ENCODE measurements around the gene TMEM108.

Gene TMEM108

GRCh38 chr3:133383741-133384140 lies 345.6 kb downstream of the TMEM108 start:
- Histone ChIP-seq H3K4me3 (ENCODE audit: low read length) (no peak overlapping the region), H3K9me2 (replicated peaks; ENCODE audit: control insufficient read depth, low read length) (no peaks in the 10 kb centered on the region), H3K4me2 (ENCODE audit: low read length) (no peak overlapping the region), H3F3A (ENCODE audit: control insufficient read depth, insufficient read depth) (no peaks in the 10 kb centered on the region), H4K20me1 (ENCODE audit: control insufficient read depth, insufficient read depth, low read depth, low read length) (no peaks in the 10 kb centered on the region), H3K27ac (ENCODE audit: low read depth, low read length) (no peak overlapping the region), H3K79me2 (ENCODE audit: control insufficient read depth, low read length) (no peaks in the 10 kb centered on the region), H3K27me3 (ENCODE audit: control insufficient read depth, low read length) (no peaks in the 10 kb centered on the region), H3K4me1 (ENCODE audit: control insufficient read depth, low read length) (no peaks in the 10 kb centered on the region), H3K9me3 (ENCODE audit: control insufficient read depth, insufficient read depth, low read length) (no peaks in the 10 kb centered on the region), H3K36me3 (ENCODE audit: control insufficient read depth, low read length) (no peaks in the 10 kb centered on the region)
- TF ChIP-seq, protein P1, sequence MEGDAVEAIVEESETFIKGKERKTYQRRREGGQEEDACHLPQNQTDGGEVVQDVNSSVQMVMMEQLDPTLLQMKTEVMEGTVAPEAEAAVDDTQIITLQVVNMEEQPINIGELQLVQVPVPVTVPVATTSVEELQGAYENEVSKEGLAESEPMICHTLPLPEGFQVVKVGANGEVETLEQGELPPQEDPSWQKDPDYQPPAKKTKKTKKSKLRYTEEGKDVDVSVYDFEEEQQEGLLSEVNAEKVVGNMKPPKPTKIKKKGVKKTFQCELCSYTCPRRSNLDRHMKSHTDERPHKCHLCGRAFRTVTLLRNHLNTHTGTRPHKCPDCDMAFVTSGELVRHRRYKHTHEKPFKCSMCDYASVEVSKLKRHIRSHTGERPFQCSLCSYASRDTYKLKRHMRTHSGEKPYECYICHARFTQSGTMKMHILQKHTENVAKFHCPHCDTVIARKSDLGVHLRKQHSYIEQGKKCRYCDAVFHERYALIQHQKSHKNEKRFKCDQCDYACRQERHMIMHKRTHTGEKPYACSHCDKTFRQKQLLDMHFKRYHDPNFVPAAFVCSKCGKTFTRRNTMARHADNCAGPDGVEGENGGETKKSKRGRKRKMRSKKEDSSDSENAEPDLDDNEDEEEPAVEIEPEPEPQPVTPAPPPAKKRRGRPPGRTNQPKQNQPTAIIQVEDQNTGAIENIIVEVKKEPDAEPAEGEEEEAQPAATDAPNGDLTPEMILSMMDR (IDR thresholded peaks at IDR 0.05; ENCODE audit: low read depth, low read length, poor library complexity, severe bottlenecking): no peak
- no peak for TF ChIP-seq EZH2phosphoT487 (IDR thresholded peaks at IDR 0.05; ENCODE audit: borderline replicate concordance, low read length)

GRCh38 chr3:133384331-133385027 lies 346.3 kb downstream of the TMEM108 start:
- Histone ChIP-seq H3K9me2 (replicated peaks; ENCODE audit: control insufficient read depth, low read length) (no peaks in the 10 kb centered on the region), H3K27ac (ENCODE audit: low read depth, low read length) (no peak overlapping the region), H3K9me3 (ENCODE audit: control insufficient read depth, insufficient read depth, low read length) (no peaks in the 10 kb centered on the region), H3K27me3 (ENCODE audit: control insufficient read depth, low read length) (no peaks in the 10 kb centered on the region), H3K36me3 (ENCODE audit: control insufficient read depth, low read length) (no peaks in the 10 kb centered on the region), H3K4me3 (ENCODE audit: low read length) (no peak overlapping the region), H3K4me2 (ENCODE audit: low read length) (no peak overlapping the region), H3K4me1 (ENCODE audit: control insufficient read depth, low read length) (peaks cover 5% of the 10 kb centered on the region), H3K79me2 (ENCODE audit: control insufficient read depth, low read length) (no peaks in the 10 kb centered on the region), H4K20me1 (ENCODE audit: control insufficient read depth, insufficient read depth, low read depth, low read length) (no peaks in the 10 kb centered on the region), H3F3A (ENCODE audit: control insufficient read depth, insufficient read depth) (no peaks in the 10 kb centered on the region)
- no peak for TF ChIP-seq EZH2phosphoT487 (IDR thresholded peaks at IDR 0.05; ENCODE audit: borderline replicate concordance, low read length)
- TF ChIP-seq, protein P1 (IDR thresholded peaks at IDR 0.05; ENCODE audit: low read depth, low read length, poor library complexity, severe bottlenecking): peak; percentile 80

GRCh38 chr3:133386876-133387275 lies 348.7 kb downstream of the TMEM108 start:
- Histone ChIP-seq H4K20me1 (ENCODE audit: control insufficient read depth, insufficient read depth, low read depth, low read length) (no peaks in the 10 kb centered on the region), H3K9me3 (ENCODE audit: control insufficient read depth, insufficient read depth, low read length) (no peaks in the 10 kb centered on the region), H3K36me3 (ENCODE audit: control insufficient read depth, low read length) (no peaks in the 10 kb centered on the region), H3K4me2 (ENCODE audit: low read length) (no peak overlapping the region), H3K79me2 (ENCODE audit: control insufficient read depth, low read length) (no peaks in the 10 kb centered on the region), H3K9me2 (replicated peaks; ENCODE audit: control insufficient read depth, low read length) (no peaks in the 10 kb centered on the region), H3K27me3 (ENCODE audit: control insufficient read depth, low read length) (no peaks in the 10 kb centered on the region), H3K27ac (ENCODE audit: low read depth, low read length) (no peak overlapping the region), H3F3A (ENCODE audit: control insufficient read depth, insufficient read depth) (no peaks in the 10 kb centered on the region), H3K4me1 (ENCODE audit: control insufficient read depth, low read length) (peaks cover 8% of the 10 kb centered on the region), H3K4me3 (ENCODE audit: low read length) (no peak overlapping the region)
- TF ChIP-seq, protein P1 (IDR thresholded peaks at IDR 0.05; ENCODE audit: low read depth, low read length, poor library complexity, severe bottlenecking): peak; percentile 42
- no peak for TF ChIP-seq EZH2phosphoT487 (IDR thresholded peaks at IDR 0.05; ENCODE audit: borderline replicate concordance, low read length)
